22Rv1 (cell line): ENCODE results near the gene GNL2.

Experiments used
- ZFX ChIP-seq: fragments of 450-650 bp; IDR thresholded peaks from 2 replicates; pipeline ENCODE4 v1.6.1; 2017; ENCODE audit warnings: antibody characterized with exemption, borderline replicate concordance
- TF ChIP-seq, protein P1 (sequence below): fragments of 450-650 bp; IDR thresholded peaks from 2 replicates; pipeline ENCODE4 v1.5.1; 2017; ENCODE audit warnings: mild to moderate bottlenecking

DNA sequence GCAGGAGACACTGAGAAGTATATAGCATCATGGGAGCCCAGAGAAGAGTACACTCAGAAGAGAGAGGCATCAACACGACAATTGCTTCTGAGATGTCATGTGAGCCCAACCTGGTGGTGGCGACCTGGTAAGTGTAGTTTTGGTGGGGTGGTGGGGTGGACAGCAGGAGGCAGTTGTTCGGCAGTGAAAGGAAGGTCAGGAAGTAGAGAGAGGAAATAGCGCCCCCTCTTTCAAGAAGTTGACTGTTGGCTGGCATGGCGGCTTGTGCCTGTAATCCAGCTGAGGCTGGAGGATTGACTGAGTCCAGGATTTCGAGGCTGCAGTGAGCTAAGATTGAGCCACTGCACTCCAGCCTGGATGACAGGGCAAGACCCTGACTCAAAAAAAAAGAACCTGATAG is 26.4 kb upstream of the GNL2 start:
- TF ChIP-seq, protein P1, sequence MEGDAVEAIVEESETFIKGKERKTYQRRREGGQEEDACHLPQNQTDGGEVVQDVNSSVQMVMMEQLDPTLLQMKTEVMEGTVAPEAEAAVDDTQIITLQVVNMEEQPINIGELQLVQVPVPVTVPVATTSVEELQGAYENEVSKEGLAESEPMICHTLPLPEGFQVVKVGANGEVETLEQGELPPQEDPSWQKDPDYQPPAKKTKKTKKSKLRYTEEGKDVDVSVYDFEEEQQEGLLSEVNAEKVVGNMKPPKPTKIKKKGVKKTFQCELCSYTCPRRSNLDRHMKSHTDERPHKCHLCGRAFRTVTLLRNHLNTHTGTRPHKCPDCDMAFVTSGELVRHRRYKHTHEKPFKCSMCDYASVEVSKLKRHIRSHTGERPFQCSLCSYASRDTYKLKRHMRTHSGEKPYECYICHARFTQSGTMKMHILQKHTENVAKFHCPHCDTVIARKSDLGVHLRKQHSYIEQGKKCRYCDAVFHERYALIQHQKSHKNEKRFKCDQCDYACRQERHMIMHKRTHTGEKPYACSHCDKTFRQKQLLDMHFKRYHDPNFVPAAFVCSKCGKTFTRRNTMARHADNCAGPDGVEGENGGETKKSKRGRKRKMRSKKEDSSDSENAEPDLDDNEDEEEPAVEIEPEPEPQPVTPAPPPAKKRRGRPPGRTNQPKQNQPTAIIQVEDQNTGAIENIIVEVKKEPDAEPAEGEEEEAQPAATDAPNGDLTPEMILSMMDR, result 0 out of 2 replicates have a peak, but pooled peaks have one; percentile 16
- TF ChIP-seq ZFX, result no peak
